SH-SY5Y (cell line): ENCODE measurements around the gene ANAPC16.

Source experiments
- GATA2 ChIP-seq: IDR thresholded peaks from 2 replicates; pipeline ENCODE4 v1.6.1; 2011; ENCODE audit warnings: mild to moderate bottlenecking, low read depth, low read length
- GATA3 ChIP-seq: IDR thresholded peaks from 2 replicates; pipeline ENCODE4 v1.6.1; 2011; ENCODE audit warnings: low read depth, mild to moderate bottlenecking, low read length, moderate library complexity

DNA sequence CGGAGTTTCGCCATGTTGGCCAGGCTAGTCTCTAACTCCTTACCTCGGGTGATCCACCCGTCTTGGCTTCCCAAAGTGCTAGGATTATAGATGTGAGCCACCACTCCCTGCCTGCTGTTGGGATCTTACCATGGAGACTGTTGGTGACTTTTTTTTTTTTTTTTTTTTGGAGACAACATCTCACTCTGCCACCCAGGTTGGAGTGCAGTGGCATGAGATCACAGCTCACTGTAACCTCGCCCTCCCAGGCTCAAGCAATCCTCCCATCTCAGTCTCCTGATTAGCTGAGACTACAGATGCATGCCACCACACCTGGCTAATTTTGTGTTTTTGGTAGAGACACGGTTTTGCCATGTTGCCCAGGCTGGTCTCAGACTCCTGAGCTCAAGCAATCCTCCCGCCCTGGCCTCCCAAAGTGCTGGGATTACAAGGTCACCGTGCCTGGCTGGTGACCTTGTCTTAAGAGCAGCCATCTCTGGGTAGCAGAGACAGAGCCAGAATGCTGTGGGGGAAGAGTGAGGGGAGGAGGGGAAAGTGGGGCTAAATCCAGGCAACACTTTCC is 26.0 kb downstream of the ANAPC16 start:
- TF ChIP-seq GATA2: no peak
- TF ChIP-seq GATA3: no peak
